Measurements from ENCODE around the gene ACAT1. TPM values are rescaled to one million over a fixed set of nuclear protein-coding genes. Genes with fewer than 3 reads are reported as not detected.

ACAT1 gene
- total and polyA plus RNA-seq, 10 of the 15 experiments (the other 5 are each of a cell fraction or from before 2014, with no cell fraction given), result 57.1 to 139 (median 91.2) TPM

GRCh38 chr11:108115500-108116140 is 5.7 kb upstream of the ACAT1 start:
- Histone ChIP-seq H4K20me1 (ENCODE audit: control insufficient read depth, insufficient read depth) (no peaks in the 10 kb centered on the region), H3K4me1 (ENCODE audit: control insufficient read depth, insufficient read depth, low read length) (no peaks in the 10 kb centered on the region), H3K9ac (ENCODE audit: control insufficient read depth, insufficient read depth, low read length) (no peak overlapping the region), H3K36me3 (ENCODE audit: control insufficient read depth in 2 of 2, insufficient read depth in 2 of 2, low read length in 1 of 2) (no peaks in the 10 kb centered on the region; a peak in 1 of 4 replicates), H3K9me3 (replicated peaks; ENCODE audit: control insufficient read depth, insufficient read depth, low read length) (no peaks in the 10 kb centered on the region), H3K27ac (ENCODE audit: control insufficient read depth, insufficient read depth) (no peak overlapping the region), H3K79me2 (ENCODE audit: control insufficient read depth, insufficient read depth, low read length) (no peaks in the 10 kb centered on the region), H3K4me3 (no peak overlapping the region), H3K4me2 (ENCODE audit: control insufficient read depth, insufficient read depth) (no peak overlapping the region), H2AFZ (ENCODE audit: control insufficient read depth, low read depth, low read length) (no peak overlapping the region), H3K27me3 (replicated peaks in 1 of 2; ENCODE audit: control insufficient read depth in 2 of 2, insufficient read depth in 2 of 2, low read length in 1 of 2) (no peaks in the 10 kb centered on the region)
- FAIRE-seq (no peak), ATAC-seq (peak; percentile 15; the same call in 1 of the 3 replicates), DNase-seq (ENCODE audit: low read depth, low spot score) (no peak)
- WGBS (ENCODE audit: insufficient coverage, insufficient replicate concordance, low lambda C conversion rate, missing lambda C conversion rate), result 40% methylated on average over 5 of the region's 5 CpGs
- POLR2A ChIA-PET, result no interaction called here
- CTCF ChIA-PET, result no interaction called here
- RAD21 ChIA-PET (ENCODE audit: unreplicated experiment), result no interaction called here
- SMC1A ChIA-PET (ENCODE audit: uncharacterized antibody, unreplicated experiment), result no interaction called here
- TF ChIP-seq POLR2AphosphoS5 (IDR thresholded peaks at IDR 0.05; ENCODE audit: low read length), result no peak
- TF ChIP-seq PAX5 (IDR thresholded peaks at IDR 0.05; ENCODE audit: borderline replicate concordance, low read depth, low read length), result 0 out of 2 replicates have a peak, but pooled peaks have one; percentile 5
- intact Hi-C loops (cut with micrococcal nuclease; ENCODE audit: unreplicated experiment) (no loop called here), in situ Hi-C loops (cut with MboI) (no loop called here)
- BruUV-seq (replicated peaks), result no TSS peak

GRCh38 chr11:108117746-108118371 is 3.5 kb upstream of the ACAT1 start:
- no TSS peak for BruUV-seq (replicated peaks)
- in situ Hi-C loops (cut with MboI), result no loop called here
- Histone ChIP-seq H3K27me3 (replicated peaks in 1 of 2; ENCODE audit: control insufficient read depth in 2 of 2, insufficient read depth in 2 of 2, low read length in 1 of 2) (no peaks in the 10 kb centered on the region), H3K4me3 (no peak overlapping the region), H3K9me3 (replicated peaks; ENCODE audit: control insufficient read depth, insufficient read depth, low read length) (no peaks in the 10 kb centered on the region), H4K20me1 (ENCODE audit: control insufficient read depth, insufficient read depth) (no peaks in the 10 kb centered on the region), H3K4me1 (ENCODE audit: control insufficient read depth, insufficient read depth, low read length) (0 out of 2 replicates have a peak, but pooled peaks cover 2% of the 10 kb centered on the region), H3K79me2 (ENCODE audit: control insufficient read depth, insufficient read depth, low read length) (peaks cover 14% of the 10 kb centered on the region), H3K9ac (ENCODE audit: control insufficient read depth, insufficient read depth, low read length) (no peak overlapping the region), H3K27ac (ENCODE audit: control insufficient read depth, insufficient read depth) (no peak overlapping the region), H3K36me3 (ENCODE audit: control insufficient read depth in 2 of 2, insufficient read depth in 2 of 2, low read length in 1 of 2) (no peaks in the 10 kb centered on the region; a peak in 1 of 4 replicates), H3K4me2 (ENCODE audit: control insufficient read depth, insufficient read depth) (no peak overlapping the region), H2AFZ (ENCODE audit: control insufficient read depth, low read depth, low read length) (no peak overlapping the region)
- CTCF ChIA-PET, result interaction anchor here (0.6 to 3.8 kb wide), 37 partner anchors 9 to 873 kb away, joined by 3 to 31 read pairs (median 3); partner anchors contain the start of genes ATM, CUL5 and NPAT
- POLR2A ChIA-PET, result interaction anchor here (0.9 to 1.1 kb wide), 3 partner anchors 10 to 533 kb away, joined by 3 to 4 read pairs (median 3); partner anchors contain the start of gene NPAT
- intact Hi-C loops (cut with micrococcal nuclease; ENCODE audit: unreplicated experiment), result no loop called here
- DNase-seq (ENCODE audit: low read depth, low spot score) (no peak), FAIRE-seq (no peak), ATAC-seq (no peak)
- SMC1A ChIA-PET (ENCODE audit: uncharacterized antibody, unreplicated experiment), result interaction anchor here (0.7 to 2.7 kb wide), 16 partner anchors 18 to 549 kb away, joined by 3 to 20 read pairs (median 4); partner anchors contain the start of gene DDX10
- peak; percentile 71 for TF ChIP-seq RAD21 (IDR thresholded peaks at IDR 0.05; ENCODE audit: insufficient read depth, low read depth, low read length)
- TF ChIP-seq SMC3 (IDR thresholded peaks at IDR 0.05; ENCODE audit: borderline replicate concordance, low read length), result peak; percentile 34; the same call in 1 of the 2 replicates
- TF ChIP-seq ATF7 (IDR thresholded peaks at IDR 0.05; ENCODE audit: low read depth), result no peak
- no peak for TF ChIP-seq FOXM1 (IDR thresholded peaks at IDR 0.05; ENCODE audit: low read depth, low read length)
- peak; percentile 36 to 59 (median 47); a peak in 4 of 6 replicates for TF ChIP-seq CTCF (IDR thresholded peaks at IDR 0.05 in 2 of 3, conservative IDR thresholded peaks at IDR 0.05 in 1 of 3; ENCODE audit: control insufficient read depth in 2 of 3, extremely low read depth in 1 of 3, insufficient read depth in 1 of 3, low read depth in 3 of 3, low read length in 3 of 3)
- RAD21 ChIA-PET (ENCODE audit: unreplicated experiment), result interaction anchor here (0.7 to 4.4 kb wide), 14 partner anchors 11 to 1735 kb away, joined by 3 to 27 read pairs (median 3); partner anchors contain the start of genes ATM, CUL5 and NPAT
